ENCODE results near the gene FA2H.
A peak's percentile ranks its signal among the peaks of the same experiment; 100 is the strongest.
"Not testable (repeated sequence)": the region's sequence is repeated elsewhere in the genome, so short reads cannot be mapped to it uniquely, and the experiment has no call there.

FA2H gene

GRCh38 chr16:74774223-74775139, at the start of gene FA2H:
FA2H (minus strand) TSS chr16:74774820; CDS start chr16:74774755, 65 bp downstream.
- peaks cover 4% of the 10 kb centered on the region for H3K36me3 ChIP-seq (ENCODE audit: control insufficient read depth, insufficient read depth, low read length)
- peaks cover 31% of the 10 kb centered on the region for H3K4me1 ChIP-seq (ENCODE audit: control insufficient read depth, insufficient read depth, low read length)
- peak within 1 kb of the TSS; percentile 97 for H3K4me3 ChIP-seq (ENCODE audit: low read length)
- peak within 1 kb of the TSS; percentile 98 for H3K9ac ChIP-seq (ENCODE audit: low read length)
- H3K9me3 ChIP-seq (ENCODE audit: control insufficient read depth, low read length), result no peaks in the 10 kb centered on the region
- peaks cover 9% of the 10 kb centered on the region for H3K27me3 ChIP-seq (ENCODE audit: control insufficient read depth, insufficient read depth, low read length)

DNA sequence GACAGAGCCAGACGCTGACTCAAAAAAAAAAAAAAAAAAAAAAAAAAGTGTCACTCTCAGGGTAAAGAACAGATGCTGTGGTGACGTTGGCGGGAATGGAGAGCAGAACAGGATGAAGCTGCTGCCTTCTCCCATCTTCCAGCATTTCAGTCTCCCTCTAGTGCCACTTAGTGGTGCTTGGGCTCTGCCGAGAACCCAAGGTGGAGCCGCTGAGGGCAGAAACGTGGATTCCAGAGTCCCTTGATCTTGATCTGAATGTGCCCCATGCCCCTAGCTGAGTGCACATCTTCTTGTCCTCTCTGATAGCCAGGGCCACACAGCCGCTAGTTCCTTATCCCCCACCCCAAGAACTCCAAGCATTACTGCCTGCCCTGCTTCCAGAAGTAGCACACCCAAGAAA, 43.2 kb upstream of the FA2H start:
- no peaks in the 10 kb centered on the region for H3K27me3 ChIP-seq (ENCODE audit: control insufficient read depth, insufficient read depth, low read length)
- H3K9me3 ChIP-seq (ENCODE audit: control insufficient read depth, low read length), result no peaks in the 10 kb centered on the region
- peaks cover 7% of the 10 kb centered on the region for H3K4me1 ChIP-seq (ENCODE audit: control insufficient read depth, insufficient read depth, low read length)
- H3K9ac ChIP-seq (ENCODE audit: low read length), result no peak overlapping the region
- no peak overlapping the region for H3K4me3 ChIP-seq (ENCODE audit: low read length)
- H3K36me3 ChIP-seq (ENCODE audit: control insufficient read depth, insufficient read depth, low read length), result no peaks in the 10 kb centered on the region

DNA sequence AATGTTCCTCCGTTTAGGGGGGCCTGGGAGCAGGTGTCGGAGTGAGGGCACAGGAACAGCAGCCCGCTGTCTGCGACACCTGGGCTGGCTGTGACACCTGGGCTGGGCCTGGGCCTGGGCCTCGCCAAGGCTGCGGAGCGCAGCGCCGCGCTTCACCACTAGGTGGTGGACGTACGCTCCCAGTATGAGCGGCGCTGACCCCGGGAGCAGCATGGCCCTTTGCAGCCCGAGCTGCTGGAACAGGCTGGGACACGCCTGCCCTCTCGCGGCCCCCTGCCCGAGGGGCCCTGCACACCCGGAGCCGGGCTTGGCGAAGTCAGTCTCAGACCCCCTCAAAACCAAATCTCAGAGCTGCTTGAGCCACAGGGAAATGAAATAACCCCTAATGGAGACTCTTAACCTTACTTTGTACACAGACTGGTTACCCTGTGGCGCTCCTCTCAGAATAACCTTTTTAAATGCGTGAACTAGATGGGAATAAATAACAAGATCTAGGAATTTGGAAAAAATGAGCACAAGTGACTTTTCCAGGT, 38.6 kb upstream of the FA2H start:
- Histone ChIP-seq H3K9ac (ENCODE audit: low read length) (no peak overlapping the region), H3K27me3 (ENCODE audit: control insufficient read depth, insufficient read depth, low read length) (no peaks in the 10 kb centered on the region), H3K9me3 (ENCODE audit: control insufficient read depth, low read length) (no peaks in the 10 kb centered on the region), H3K4me1 (ENCODE audit: control insufficient read depth, insufficient read depth, low read length) (peaks cover 9% of the 10 kb centered on the region), H3K36me3 (ENCODE audit: control insufficient read depth, insufficient read depth, low read length) (no peaks in the 10 kb centered on the region), H3K4me3 (ENCODE audit: low read length) (no peak overlapping the region)

- Histone ChIP-seq H3K9ac (ENCODE audit: low read length) (no peak overlapping the region), H3K9me3 (ENCODE audit: control insufficient read depth, low read length) (no peaks in the 10 kb centered on the region), H3K4me1 (ENCODE audit: control insufficient read depth, insufficient read depth, low read length) (peaks cover 9% of the 10 kb centered on the region), H3K4me3 (ENCODE audit: low read length) (no peak overlapping the region), H3K27me3 (ENCODE audit: control insufficient read depth, insufficient read depth, low read length) (no peaks in the 10 kb centered on the region), H3K36me3 (ENCODE audit: control insufficient read depth, insufficient read depth, low read length) (no peaks in the 10 kb centered on the region)
These were observed 37.3 kb upstream of the FA2H start for GRCh38 chr16:74811911-74812310.

- H3K4me1 ChIP-seq (ENCODE audit: control insufficient read depth, insufficient read depth, low read length); H3K4me3 ChIP-seq (ENCODE audit: low read length); H3K9ac ChIP-seq (ENCODE audit: low read length); H3K9me3 ChIP-seq (ENCODE audit: control insufficient read depth, low read length); H3K27me3 ChIP-seq (ENCODE audit: control insufficient read depth, insufficient read depth, low read length); H3K36me3 ChIP-seq (ENCODE audit: control insufficient read depth, insufficient read depth, low read length): not testable (repeated sequence)
These were observed 36.6 kb upstream of the FA2H start for GRCh38 chr16:74811216-74811615.

DNA sequence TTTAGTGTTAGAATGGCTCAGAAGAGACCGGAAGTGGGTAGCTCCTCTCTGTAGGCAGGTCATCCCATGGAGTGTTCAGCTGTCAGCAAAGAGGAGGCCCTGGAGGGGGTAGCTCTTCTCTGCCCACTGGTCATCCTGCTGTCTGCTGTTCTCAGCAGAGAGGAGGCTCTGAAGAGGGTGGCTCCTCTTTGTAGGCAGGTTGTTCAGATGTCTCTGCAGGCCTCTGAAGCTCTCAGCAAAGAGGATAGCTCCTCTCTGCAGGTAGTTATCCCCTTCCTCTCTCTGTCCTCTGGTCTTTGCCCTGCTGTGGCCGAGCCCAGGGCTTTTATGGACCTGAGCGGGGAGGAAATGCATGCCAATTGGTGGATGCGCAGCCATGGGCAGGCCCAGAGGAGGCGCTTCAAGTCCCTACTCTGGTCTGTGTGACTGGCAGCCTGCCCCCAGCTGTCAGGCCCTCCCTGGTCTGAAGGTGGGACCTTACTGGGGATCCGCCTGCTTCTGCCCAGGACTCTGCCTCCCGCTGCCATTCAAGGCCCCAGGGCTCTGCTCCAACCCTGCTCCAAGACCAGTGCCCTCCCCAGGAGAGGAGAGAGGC, 32.5 kb upstream of the FA2H start:
- Histone ChIP-seq H3K4me3 (ENCODE audit: low read length) (no peak overlapping the region), H3K9ac (ENCODE audit: low read length) (no peak overlapping the region), H3K36me3 (ENCODE audit: control insufficient read depth, insufficient read depth, low read length) (no peaks in the 10 kb centered on the region), H3K27me3 (ENCODE audit: control insufficient read depth, insufficient read depth, low read length) (no peaks in the 10 kb centered on the region), H3K9me3 (ENCODE audit: control insufficient read depth, low read length) (no peaks in the 10 kb centered on the region), H3K4me1 (ENCODE audit: control insufficient read depth, insufficient read depth, low read length) (no peaks in the 10 kb centered on the region)

DNA sequence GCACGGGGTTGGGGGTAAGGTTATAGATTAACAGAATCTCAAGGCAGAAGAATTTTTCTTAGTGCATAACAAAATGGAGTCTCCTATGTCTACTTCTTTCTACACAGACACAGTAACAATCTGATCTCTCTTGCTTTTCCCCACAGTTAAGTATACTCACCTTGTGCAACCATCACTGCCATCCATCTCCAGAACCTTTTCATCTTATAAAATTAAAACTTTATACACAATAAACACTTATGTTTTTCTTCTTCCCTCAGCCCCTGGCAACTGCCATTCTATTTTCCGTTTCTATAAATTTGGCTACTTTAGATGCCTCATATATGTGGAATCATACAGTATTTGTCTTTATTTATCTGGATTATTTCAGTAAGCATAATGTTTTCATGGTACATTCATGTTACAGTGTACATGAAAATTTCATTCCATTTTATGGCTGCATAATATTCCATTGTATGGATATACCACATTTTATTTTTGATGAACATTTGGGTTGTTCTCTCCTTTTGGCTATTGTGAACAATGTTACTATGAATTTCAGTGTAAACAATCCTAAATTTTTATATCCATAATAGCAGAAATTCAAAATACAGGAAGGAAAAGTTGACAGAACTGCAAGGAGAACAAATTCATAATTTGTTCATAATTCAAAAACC, 25.7 kb upstream of the FA2H start:
- H3K4me1 ChIP-seq (ENCODE audit: control insufficient read depth, insufficient read depth, low read length), result no peaks in the 10 kb centered on the region
- no peaks in the 10 kb centered on the region for H3K36me3 ChIP-seq (ENCODE audit: control insufficient read depth, insufficient read depth, low read length)
- no peaks in the 10 kb centered on the region for H3K27me3 ChIP-seq (ENCODE audit: control insufficient read depth, insufficient read depth, low read length)
- no peaks in the 10 kb centered on the region for H3K9me3 ChIP-seq (ENCODE audit: control insufficient read depth, low read length)
- H3K4me3 ChIP-seq (ENCODE audit: low read length), result no peak overlapping the region
- H3K9ac ChIP-seq (ENCODE audit: low read length), result no peak overlapping the region

DNA sequence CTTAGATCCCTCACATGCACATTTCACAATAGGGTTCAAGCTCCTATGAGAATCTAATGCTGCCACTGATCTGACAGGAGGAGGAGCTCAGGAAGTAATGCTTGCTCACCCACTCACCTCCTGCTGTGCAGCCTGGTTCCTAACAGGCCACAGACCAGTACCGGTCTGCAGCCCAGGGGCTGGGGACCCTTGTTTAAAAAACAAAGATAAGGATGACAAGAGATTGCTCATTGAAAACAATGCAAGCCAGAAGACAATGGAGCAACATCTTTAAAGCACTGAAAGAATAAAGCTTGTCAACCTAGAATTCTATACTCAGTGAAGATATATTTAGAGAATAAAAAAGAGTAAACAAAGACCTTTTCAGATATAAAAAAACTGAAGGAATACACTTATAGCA, 22.8 kb upstream of the FA2H start:
- H3K36me3 ChIP-seq (ENCODE audit: control insufficient read depth, insufficient read depth, low read length), result no peaks in the 10 kb centered on the region
- H3K9me3 ChIP-seq (ENCODE audit: control insufficient read depth, low read length), result no peaks in the 10 kb centered on the region
- H3K9ac ChIP-seq (ENCODE audit: low read length), result no peak overlapping the region
- no peaks in the 10 kb centered on the region for H3K27me3 ChIP-seq (ENCODE audit: control insufficient read depth, insufficient read depth, low read length)
- no peak overlapping the region for H3K4me3 ChIP-seq (ENCODE audit: low read length)
- no peaks in the 10 kb centered on the region for H3K4me1 ChIP-seq (ENCODE audit: control insufficient read depth, insufficient read depth, low read length)

DNA sequence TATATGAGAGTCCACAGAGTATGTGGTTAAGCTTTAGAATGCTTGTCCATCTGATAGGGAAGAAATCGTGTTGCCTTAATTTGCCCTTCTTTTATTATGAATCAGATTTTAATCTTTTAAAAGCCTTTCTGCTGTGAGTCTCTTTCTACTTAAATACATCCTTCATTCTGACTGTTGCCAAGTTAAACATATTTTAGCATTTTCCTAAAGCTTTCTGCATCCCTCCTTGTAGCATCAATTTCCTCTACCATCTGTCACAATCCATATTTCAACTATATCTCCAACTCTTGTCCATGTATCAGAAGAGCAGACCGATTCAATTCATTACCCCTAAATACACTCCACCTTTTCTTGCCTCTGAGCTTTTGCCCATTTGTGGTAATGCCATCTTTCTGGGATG, 20.5 kb upstream of the FA2H start:
- Histone ChIP-seq H3K36me3 (ENCODE audit: control insufficient read depth, insufficient read depth, low read length) (no peaks in the 10 kb centered on the region), H3K4me3 (ENCODE audit: low read length) (no peak overlapping the region), H3K9me3 (ENCODE audit: control insufficient read depth, low read length) (no peaks in the 10 kb centered on the region), H3K4me1 (ENCODE audit: control insufficient read depth, insufficient read depth, low read length) (no peaks in the 10 kb centered on the region), H3K9ac (ENCODE audit: low read length) (no peak overlapping the region), H3K27me3 (ENCODE audit: control insufficient read depth, insufficient read depth, low read length) (no peaks in the 10 kb centered on the region)

GRCh38 chr16:74794668-74795067, 20.0 kb upstream of the FA2H start:
- no peak overlapping the region for H3K4me3 ChIP-seq (ENCODE audit: low read length)

DNA sequence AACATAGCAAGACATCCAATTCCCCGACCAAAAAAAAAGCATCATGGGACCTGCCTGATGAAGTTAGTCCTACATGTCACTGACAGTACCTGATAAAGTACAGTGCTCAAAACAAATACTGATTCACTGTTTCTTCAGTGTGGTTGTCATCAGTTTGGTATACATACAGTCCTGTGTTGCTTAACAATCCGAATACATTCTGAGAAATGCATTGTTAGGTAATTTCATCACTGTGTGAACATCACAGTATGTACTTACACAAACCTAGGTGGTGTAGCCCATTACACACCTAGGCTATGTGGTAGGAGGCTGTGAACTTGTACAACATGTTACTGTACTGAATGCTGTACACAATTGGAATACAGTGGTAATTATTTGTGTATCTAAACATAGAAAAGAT, 19.0 kb upstream of the FA2H start:
- Histone ChIP-seq H3K9me3 (ENCODE audit: control insufficient read depth, low read length) (no peaks in the 10 kb centered on the region), H3K4me1 (ENCODE audit: control insufficient read depth, insufficient read depth, low read length) (no peaks in the 10 kb centered on the region), H3K9ac (ENCODE audit: low read length) (no peak overlapping the region), H3K27me3 (ENCODE audit: control insufficient read depth, insufficient read depth, low read length) (no peaks in the 10 kb centered on the region), H3K36me3 (ENCODE audit: control insufficient read depth, insufficient read depth, low read length) (no peaks in the 10 kb centered on the region), H3K4me3 (ENCODE audit: low read length) (no peak overlapping the region)

More at GRCh38 chr16:74794668-74795067, 20.0 kb upstream of the FA2H start:
- H3K9me3 ChIP-seq (ENCODE audit: control insufficient read depth, low read length), result no peaks in the 10 kb centered on the region
- H3K9ac ChIP-seq (ENCODE audit: low read length), result no peak overlapping the region
- H3K27me3 ChIP-seq (ENCODE audit: control insufficient read depth, insufficient read depth, low read length), result no peaks in the 10 kb centered on the region
- H3K4me1 ChIP-seq (ENCODE audit: control insufficient read depth, insufficient read depth, low read length), result no peaks in the 10 kb centered on the region
- H3K36me3 ChIP-seq (ENCODE audit: control insufficient read depth, insufficient read depth, low read length), result no peaks in the 10 kb centered on the region

GRCh38 chr16:74792225-74792624, 17.6 kb upstream of the FA2H start:
- no peak overlapping the region for H3K9ac ChIP-seq (ENCODE audit: low read length)
- no peak overlapping the region for H3K4me3 ChIP-seq (ENCODE audit: low read length)
- H3K9me3 ChIP-seq (ENCODE audit: control insufficient read depth, low read length), result no peaks in the 10 kb centered on the region
- H3K27me3 ChIP-seq (ENCODE audit: control insufficient read depth, insufficient read depth, low read length), result no peaks in the 10 kb centered on the region
- H3K4me1 ChIP-seq (ENCODE audit: control insufficient read depth, insufficient read depth, low read length), result no peaks in the 10 kb centered on the region
- no peaks in the 10 kb centered on the region for H3K36me3 ChIP-seq (ENCODE audit: control insufficient read depth, insufficient read depth, low read length)
